ENCODE results near the gene DBET. TPM values are rescaled to one million over a fixed set of nuclear protein-coding genes. Genes with fewer than 3 reads are reported as not detected.
"Not testable (repeated sequence)": the region's sequence is repeated elsewhere in the genome, so short reads cannot be mapped to it uniquely, and the experiment has no call there.

DBET gene
- polyA plus RNA-seq, 1 experiment = not detected

DNA sequence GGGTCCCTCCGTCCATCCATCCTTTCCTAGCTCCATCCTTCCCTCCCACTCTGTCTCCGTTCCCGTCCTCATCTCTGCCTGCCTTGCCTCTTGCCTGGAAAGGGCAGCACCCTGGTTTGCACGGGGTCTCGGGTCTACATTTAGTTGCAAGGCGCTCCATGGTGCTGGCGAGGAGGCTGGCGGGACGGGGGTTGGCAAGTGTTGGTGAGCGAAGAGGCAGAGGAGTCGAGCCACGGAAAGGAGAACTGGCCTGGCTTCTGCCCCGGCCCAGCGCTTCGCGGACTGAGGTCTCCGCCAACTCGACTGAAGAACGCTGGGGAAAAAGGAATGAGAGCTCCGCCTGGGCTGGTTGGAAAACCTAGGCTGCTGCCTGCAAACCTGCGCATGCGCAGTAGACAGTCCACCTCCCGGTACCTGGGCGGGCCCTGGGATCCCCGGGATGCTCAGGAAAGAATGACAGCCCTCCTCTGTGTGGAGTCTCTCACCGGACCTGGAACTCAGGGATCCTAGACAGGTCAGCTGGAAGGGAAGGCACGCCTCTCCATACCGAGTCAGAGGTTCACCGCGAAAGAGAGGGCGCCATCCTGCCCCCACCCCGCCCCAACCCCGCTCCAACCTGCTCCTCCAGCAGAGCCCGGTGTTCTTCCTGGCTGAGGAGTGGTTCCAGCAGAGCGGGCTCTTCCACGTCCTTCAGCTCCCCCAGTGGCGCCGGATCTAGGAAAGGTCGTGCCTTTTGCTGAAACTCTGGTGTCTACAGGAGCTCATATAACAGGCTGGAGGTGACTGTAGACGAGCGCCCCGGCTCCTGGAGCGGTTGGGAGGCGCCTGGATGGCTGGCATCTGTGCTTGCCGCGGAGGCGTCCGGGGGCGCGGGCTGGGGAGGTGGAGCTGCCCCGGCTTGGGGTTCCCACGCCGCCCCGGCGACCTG lies 43.2 kb upstream of the DBET start:
- ChIA-PET POLR2A (no interaction called here), CTCF (no interaction called here)
- Histone ChIP-seq H3K27ac (ENCODE audit: low read depth, low read length) (no peak overlapping the region), H3K27me3 (ENCODE audit: control insufficient read depth, insufficient read depth, low read length) (peaks cover 47% of the 10 kb centered on the region), H3K9me3 (ENCODE audit: control insufficient read depth, insufficient read depth, low read length) (peaks cover 23% of the 10 kb centered on the region), H3K4me3 (ENCODE audit: low read depth, low read length) (0 out of 2 replicates have a peak overlapping the region, but pooled peaks have one; percentile 7)
- TF ChIP-seq, protein P1, sequence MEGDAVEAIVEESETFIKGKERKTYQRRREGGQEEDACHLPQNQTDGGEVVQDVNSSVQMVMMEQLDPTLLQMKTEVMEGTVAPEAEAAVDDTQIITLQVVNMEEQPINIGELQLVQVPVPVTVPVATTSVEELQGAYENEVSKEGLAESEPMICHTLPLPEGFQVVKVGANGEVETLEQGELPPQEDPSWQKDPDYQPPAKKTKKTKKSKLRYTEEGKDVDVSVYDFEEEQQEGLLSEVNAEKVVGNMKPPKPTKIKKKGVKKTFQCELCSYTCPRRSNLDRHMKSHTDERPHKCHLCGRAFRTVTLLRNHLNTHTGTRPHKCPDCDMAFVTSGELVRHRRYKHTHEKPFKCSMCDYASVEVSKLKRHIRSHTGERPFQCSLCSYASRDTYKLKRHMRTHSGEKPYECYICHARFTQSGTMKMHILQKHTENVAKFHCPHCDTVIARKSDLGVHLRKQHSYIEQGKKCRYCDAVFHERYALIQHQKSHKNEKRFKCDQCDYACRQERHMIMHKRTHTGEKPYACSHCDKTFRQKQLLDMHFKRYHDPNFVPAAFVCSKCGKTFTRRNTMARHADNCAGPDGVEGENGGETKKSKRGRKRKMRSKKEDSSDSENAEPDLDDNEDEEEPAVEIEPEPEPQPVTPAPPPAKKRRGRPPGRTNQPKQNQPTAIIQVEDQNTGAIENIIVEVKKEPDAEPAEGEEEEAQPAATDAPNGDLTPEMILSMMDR (IDR thresholded peaks at IDR 0.05; ENCODE audit: low read depth, low read length) = no peak
- DNase-seq (ENCODE audit: low read depth, low spot score) = no peak

GRCh38 chr4:190021973-190022372 lies 42.3 kb upstream of the DBET start:
- DNase-seq (ENCODE audit: low read depth, low spot score); H3K27ac ChIP-seq (ENCODE audit: low read depth, low read length); H3K4me3 ChIP-seq (ENCODE audit: low read depth, low read length); POLR2A ChIA-PET; CTCF ChIA-PET: not testable (repeated sequence)
- peaks cover 39% of the 10 kb centered on the region for H3K27me3 ChIP-seq (ENCODE audit: control insufficient read depth, insufficient read depth, low read length)
- H3K9me3 ChIP-seq (ENCODE audit: control insufficient read depth, insufficient read depth, low read length) = peaks cover 19% of the 10 kb centered on the region

DNA sequence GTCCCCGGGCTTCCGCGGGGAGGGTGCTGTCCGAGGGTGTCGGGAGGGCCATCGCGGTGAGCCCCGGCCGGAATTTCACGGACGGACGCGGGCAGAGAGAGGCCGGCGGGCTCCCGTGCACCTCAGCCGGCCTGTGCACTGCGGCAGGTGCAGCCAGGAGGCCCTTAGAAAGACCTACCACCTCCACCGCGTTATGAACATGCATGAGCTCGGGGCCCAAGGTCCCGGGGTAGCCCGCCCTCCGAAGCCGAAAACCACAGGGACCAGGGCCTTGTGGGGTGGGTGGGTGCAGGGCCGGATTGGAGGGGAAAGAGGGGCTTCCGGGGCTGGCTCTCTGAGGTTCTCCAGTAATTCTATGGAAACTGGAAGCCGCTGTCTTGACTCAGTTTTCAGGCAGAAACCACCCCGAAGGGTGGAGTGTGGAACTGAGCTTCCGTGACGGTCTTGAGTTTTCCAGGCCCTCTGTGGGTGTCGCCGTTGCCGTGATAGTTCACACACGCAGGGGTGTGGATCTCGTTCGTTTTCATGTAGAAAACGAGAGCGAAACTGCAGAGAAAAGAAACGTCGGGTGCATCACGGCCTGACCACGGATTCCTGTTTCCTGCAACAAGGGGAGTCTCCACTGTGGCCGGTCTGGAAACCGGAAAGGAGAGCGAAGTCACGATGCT lies 41.6 kb upstream of the DBET start:
- CTCF ChIA-PET; POLR2A ChIA-PET; H3K4me3 ChIP-seq (ENCODE audit: low read depth, low read length); DNase-seq (ENCODE audit: low read depth, low spot score); H3K27ac ChIP-seq (ENCODE audit: low read depth, low read length): not testable (repeated sequence)
- Histone ChIP-seq H3K27me3 (ENCODE audit: control insufficient read depth, insufficient read depth, low read length) (peaks cover 33% of the 10 kb centered on the region), H3K9me3 (ENCODE audit: control insufficient read depth, insufficient read depth, low read length) (peaks cover 16% of the 10 kb centered on the region)

GRCh38 chr4:190027156-190027555 lies 37.1 kb upstream of the DBET start, which contains the start of gene FRG2:
Gene FRG2 (minus strand): TSS chr4:190027256. CDS start chr4:190027204, 52 bp downstream.
- POLR2A ChIA-PET; CTCF ChIA-PET; H3K9me3 ChIP-seq (ENCODE audit: control insufficient read depth, insufficient read depth, low read length); H3K27me3 ChIP-seq (ENCODE audit: control insufficient read depth, insufficient read depth, low read length); DNase-seq (ENCODE audit: low read depth, low spot score); H3K27ac ChIP-seq (ENCODE audit: low read depth, low read length); H3K4me3 ChIP-seq (ENCODE audit: low read depth, low read length): not testable (repeated sequence)

DNA sequence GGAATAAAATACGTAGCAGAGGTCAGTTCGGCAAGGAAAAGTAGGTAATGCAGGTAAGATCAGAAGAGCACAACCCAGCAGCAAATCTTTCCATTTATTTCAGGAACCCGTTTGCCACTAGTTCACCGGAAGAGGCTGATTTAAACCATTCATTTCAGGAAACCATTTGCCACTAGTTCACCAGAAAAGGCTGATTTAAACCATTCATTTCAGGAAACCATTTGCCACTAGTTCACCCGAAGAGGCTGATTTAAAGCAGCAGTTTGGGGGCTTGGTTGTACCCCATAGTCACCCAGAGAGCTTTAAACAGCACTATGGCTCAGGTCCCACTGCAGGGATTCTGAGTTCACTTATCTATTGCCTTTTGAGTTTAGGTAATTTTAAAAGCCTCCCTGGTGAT lies 33.0 kb upstream of the DBET start:
- DNase-seq (ENCODE audit: low read depth, low spot score); H3K27me3 ChIP-seq (ENCODE audit: control insufficient read depth, insufficient read depth, low read length); CTCF ChIA-PET; H3K27ac ChIP-seq (ENCODE audit: low read depth, low read length); H3K9me3 ChIP-seq (ENCODE audit: control insufficient read depth, insufficient read depth, low read length); H3K4me3 ChIP-seq (ENCODE audit: low read depth, low read length); POLR2A ChIA-PET: not testable (repeated sequence)

DNA sequence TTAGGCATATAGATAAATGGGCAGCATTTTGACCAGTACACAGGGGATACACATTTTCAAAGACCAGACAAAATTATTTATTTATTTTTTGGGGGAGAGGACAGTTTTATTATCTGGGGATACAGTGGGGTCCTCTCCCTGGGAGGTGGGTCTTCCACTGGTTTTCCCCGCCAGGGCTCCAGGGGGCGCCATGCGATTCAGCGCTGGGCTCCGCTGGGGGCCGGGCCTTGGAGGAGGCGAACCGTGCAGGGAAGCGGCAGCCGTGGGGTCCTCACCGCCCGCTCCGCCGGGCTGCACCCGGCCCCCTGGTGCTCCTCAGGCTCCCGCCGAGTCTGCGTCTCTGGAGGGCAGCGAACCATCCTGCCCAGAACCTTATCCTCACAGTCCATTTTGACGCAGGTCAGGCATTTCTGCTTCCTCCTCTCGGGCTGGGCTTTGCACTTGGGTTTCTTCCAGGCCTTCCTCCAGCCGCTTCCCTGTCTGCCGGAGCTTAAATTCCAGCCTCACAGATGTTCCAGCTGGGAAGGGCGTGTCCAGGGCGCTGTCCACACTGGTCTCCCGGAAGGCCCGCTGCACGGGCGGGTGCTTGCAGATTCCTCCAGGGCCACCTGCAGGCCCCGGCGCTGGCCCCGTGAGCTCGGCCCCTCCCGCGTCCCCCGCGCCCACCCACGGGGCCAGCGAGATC lies 26.5 kb upstream of the DBET start:
- POLR2A ChIA-PET; H3K4me3 ChIP-seq (ENCODE audit: low read depth, low read length); DNase-seq (ENCODE audit: low read depth, low spot score): not testable (repeated sequence)

DNA sequence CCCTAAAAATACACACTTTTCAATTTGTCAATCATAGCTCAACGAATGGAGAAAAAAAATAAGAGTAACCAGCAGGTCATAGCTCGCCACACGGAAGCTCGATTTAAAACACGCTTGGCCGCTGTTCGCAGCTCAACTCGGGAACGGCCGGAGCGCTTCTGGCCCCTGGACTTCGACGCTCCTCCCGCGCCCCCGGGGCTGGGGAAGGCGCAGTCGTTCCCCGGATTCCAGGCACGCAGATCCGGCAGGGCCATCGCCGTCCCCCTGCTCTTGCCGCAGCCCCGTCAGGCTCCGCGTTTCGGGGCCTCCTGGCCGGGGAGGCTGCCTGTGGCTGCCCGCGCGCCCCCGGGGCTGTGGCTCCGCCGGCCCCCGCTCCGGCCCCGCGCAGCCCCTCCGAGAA lies 23.4 kb upstream of the DBET start:
- CTCF ChIA-PET; H3K27me3 ChIP-seq (ENCODE audit: control insufficient read depth, insufficient read depth, low read length); POLR2A ChIA-PET; H3K9me3 ChIP-seq (ENCODE audit: control insufficient read depth, insufficient read depth, low read length); DNase-seq (ENCODE audit: low read depth, low spot score); H3K27ac ChIP-seq (ENCODE audit: low read depth, low read length); H3K4me3 ChIP-seq (ENCODE audit: low read depth, low read length): not testable (repeated sequence)

More for the DNA sequence above, 26.5 kb upstream of the DBET start:
- H3K9me3 ChIP-seq (ENCODE audit: control insufficient read depth, insufficient read depth, low read length); H3K27me3 ChIP-seq (ENCODE audit: control insufficient read depth, insufficient read depth, low read length); CTCF ChIA-PET; H3K27ac ChIP-seq (ENCODE audit: low read depth, low read length): not testable (repeated sequence)

GRCh38 chr4:190047627-190048026 lies 16.7 kb upstream of the DBET start:
- H3K4me3 ChIP-seq (ENCODE audit: low read depth, low read length); H3K9me3 ChIP-seq (ENCODE audit: control insufficient read depth, insufficient read depth, low read length); DNase-seq (ENCODE audit: low read depth, low spot score); CTCF ChIA-PET; H3K27me3 ChIP-seq (ENCODE audit: control insufficient read depth, insufficient read depth, low read length); POLR2A ChIA-PET; H3K27ac ChIP-seq (ENCODE audit: low read depth, low read length): not testable (repeated sequence)

GRCh38 chr4:190049378-190050239 lies 14.7 kb upstream of the DBET start:
- POLR2A ChIA-PET; H3K27ac ChIP-seq (ENCODE audit: low read depth, low read length); DNase-seq (ENCODE audit: low read depth, low spot score); H3K27me3 ChIP-seq (ENCODE audit: control insufficient read depth, insufficient read depth, low read length); H3K9me3 ChIP-seq (ENCODE audit: control insufficient read depth, insufficient read depth, low read length); H3K4me3 ChIP-seq (ENCODE audit: low read depth, low read length); CTCF ChIA-PET: not testable (repeated sequence)

DNA sequence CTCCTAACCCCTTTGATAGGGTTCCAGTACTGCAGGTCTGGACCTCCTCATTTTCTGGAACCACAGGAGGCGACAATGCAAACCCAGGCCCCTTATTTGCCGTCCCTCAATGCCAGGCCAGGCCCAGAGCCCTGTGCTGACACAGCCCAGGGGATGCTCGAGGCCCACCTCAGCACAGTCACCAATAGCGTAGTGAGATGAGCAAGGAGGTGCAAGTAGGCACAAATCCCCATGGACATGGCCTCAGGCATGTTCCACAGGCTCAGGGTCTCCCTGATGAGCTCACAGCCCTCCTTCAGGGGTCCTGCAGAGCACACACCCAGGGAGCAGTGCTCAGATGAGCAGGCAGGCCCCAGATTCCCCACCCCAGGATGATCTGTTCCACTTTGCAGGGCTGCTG lies 5.3 kb upstream of the DBET start:
- H3K4me3 ChIP-seq (ENCODE audit: low read depth, low read length); H3K27me3 ChIP-seq (ENCODE audit: control insufficient read depth, insufficient read depth, low read length); DNase-seq (ENCODE audit: low read depth, low spot score); CTCF ChIA-PET; H3K9me3 ChIP-seq (ENCODE audit: control insufficient read depth, insufficient read depth, low read length); POLR2A ChIA-PET; H3K27ac ChIP-seq (ENCODE audit: low read depth, low read length): not testable (repeated sequence)
